Cerebellar cortex (tissue), 1 donor: Measurements from ENCODE around the gene ABHD1.
"Not testable (repeated sequence)": the region's sequence is repeated elsewhere in the genome, so short reads cannot be mapped to it uniquely, and the experiment has no call there.

ENCODE experiments used
- DNase-seq: peaks from one replicate; pipeline ENCODE4 v3.0.0-alpha.2; 2015; ENCODE audit warnings: low spot score

Gene ABHD1

GRCh38 chr2:27170581-27171337 lies 47.1 kb downstream of the ABHD1 start:
- DNase-seq = no peak

GRCh38 chr2:27171351-27171848 lies 47.8 kb downstream of the ABHD1 start:
- no peak for DNase-seq

GRCh38 chr2:27174638-27175037 lies 51.0 kb downstream of the ABHD1 start:
- no peak for DNase-seq

GRCh38 chr2:27175330-27175729 lies 51.7 kb downstream of the ABHD1 start:
- no peak for DNase-seq

GRCh38 chr2:27175781-27176180 lies 52.2 kb downstream of the ABHD1 start:
- not testable (repeated sequence) for DNase-seq

DNA sequence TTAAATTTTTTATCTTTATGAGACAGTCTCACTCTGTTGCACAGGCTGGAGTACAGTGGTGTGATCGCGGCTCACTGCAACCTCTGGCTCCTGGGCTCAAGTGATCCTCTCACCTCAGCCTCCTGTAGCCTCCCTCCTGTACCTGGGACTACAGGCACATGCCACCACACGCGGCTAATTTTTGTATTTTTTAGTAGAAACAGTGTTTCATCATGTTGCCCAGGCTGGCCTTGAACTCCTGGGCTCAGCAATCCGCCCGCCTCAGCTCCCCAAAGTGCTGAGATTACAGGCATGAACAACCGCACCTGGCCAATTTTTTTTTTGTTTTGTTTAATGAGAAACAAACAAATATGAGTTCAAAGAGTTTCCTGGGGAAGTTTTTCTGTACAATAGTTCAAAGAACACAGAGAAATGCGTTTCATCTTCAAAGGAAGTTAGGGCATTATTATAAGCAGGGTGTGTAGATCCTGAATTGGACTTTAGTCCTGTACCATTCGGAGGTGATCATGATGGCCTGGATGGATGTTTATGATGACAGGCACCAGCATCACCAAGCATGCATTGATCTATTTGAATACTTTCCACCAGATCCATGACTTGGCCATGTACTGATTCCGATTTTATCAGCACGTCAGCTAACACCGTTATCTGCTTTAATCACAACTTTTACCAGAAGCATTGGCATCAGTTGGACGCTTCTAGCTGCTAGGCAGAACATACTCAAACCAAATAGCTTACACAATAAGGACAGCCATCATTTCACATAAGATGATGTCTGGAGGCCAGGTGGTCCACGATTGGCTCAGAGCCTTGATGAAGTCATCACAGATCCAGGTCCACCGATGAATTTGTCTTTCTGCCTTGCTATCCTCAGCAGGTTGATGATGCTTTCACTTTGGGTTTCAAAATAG lies 54.1 kb downstream of the ABHD1 start:
- no peak for DNase-seq

DNA sequence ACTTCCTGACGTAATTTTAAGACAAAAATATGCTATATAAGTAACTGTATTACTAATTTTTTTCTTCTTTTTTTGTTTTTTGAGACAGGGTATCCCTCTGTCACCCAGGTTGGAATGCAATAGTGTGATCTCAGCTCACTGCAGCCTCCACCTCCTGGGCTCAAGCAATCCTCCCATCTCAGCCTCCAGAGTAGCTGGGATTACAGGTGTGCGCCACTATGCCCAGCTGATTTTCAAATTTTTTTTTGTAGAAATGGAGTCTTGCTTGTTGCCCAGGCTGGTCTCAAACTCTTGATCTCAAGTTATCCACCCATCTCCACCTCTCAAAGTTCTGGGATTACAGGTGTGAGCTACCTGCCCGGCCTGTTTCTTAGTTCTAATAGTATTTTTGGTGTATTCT lies 54.9 kb downstream of the ABHD1 start:
- no peak for DNase-seq

DNA sequence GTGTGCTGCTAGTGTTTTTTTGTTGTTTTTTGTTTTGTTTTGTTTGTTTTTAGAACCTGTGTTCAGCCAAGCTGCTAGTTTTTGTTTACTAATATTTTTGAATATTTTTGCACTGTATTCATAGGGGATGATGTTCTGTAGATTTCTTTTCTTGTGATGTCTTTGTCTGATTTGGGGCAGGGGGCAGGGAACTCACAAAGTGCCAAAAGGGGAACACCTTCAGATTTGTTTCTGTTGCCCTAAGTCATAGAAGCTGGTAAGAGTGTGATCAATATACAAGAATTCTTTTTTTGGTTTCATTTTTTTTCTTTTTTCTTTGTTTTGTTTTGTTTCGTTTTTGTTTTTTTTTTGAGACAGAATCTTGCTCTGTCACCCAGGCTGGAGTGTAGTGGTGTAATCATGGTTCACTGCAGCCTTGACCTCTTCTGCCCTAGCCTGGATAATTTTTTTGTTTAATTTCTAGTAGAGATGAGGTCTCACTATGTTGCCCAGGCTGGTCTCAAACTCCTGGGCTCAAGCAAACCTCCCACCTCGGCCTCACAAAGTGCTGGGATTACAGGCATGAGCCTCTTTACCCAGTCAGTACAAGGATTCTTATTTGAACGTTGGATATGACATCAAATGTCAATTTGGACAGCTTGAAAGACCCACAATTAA lies 55.9 kb downstream of the ABHD1 start:
- no peak for DNase-seq
